Measurements from ENCODE around the gene CRYBG1. TPM values are rescaled to one million over a fixed set of nuclear protein-coding genes. Genes with fewer than 3 reads are reported as not detected.

The CRYBG1 gene
- total RNA-seq, 1 donor from 2014 or later: 0.06 TPM

- Histone ChIP-seq H3K27me3 (no peaks in the 10 kb centered on the region), H3K4me2 (no peak overlapping the region), H3K9me3 (ENCODE audit: low read depth) (no peaks in the 10 kb centered on the region), H3K4me3 (no peak overlapping the region), H3K9ac (no peak overlapping the region), H3K79me2 (ENCODE audit: low read depth) (no peaks in the 10 kb centered on the region), H3K36me3 (no peaks in the 10 kb centered on the region), H3K4me1 (no peaks in the 10 kb centered on the region), H2AFZ (replicated peaks) (no peak overlapping the region), H3F3A (ENCODE audit: low read depth) (no peaks in the 10 kb centered on the region), H3K27ac (no peak overlapping the region), H4K20me1 (ENCODE audit: low read depth) (no peaks in the 10 kb centered on the region)
- Mint-ChIP-seq H3K36me3 (peaks cover 7% of the 10 kb centered on the region), H3K9me3 (no peaks in the 10 kb centered on the region), H3K4me3 (no peak overlapping the region), H3K27ac (no peak overlapping the region), H3K4me1 (no peaks in the 10 kb centered on the region), H3K27me3 (ENCODE audit: insufficient read depth, low read depth) (peaks cover 2% of the 10 kb centered on the region)
- TF ChIP-seq, protein P1, sequence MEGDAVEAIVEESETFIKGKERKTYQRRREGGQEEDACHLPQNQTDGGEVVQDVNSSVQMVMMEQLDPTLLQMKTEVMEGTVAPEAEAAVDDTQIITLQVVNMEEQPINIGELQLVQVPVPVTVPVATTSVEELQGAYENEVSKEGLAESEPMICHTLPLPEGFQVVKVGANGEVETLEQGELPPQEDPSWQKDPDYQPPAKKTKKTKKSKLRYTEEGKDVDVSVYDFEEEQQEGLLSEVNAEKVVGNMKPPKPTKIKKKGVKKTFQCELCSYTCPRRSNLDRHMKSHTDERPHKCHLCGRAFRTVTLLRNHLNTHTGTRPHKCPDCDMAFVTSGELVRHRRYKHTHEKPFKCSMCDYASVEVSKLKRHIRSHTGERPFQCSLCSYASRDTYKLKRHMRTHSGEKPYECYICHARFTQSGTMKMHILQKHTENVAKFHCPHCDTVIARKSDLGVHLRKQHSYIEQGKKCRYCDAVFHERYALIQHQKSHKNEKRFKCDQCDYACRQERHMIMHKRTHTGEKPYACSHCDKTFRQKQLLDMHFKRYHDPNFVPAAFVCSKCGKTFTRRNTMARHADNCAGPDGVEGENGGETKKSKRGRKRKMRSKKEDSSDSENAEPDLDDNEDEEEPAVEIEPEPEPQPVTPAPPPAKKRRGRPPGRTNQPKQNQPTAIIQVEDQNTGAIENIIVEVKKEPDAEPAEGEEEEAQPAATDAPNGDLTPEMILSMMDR (IDR thresholded peaks at IDR 0.05): no peak
- no peak for TF ChIP-seq EZH2 (IDR thresholded peaks at IDR 0.05)
- no peak for DNase-seq (ENCODE audit: low spot score)
Observed at GRCh38 chr6:106620931-106621672, 260.6 kb downstream of the CRYBG1 start.

Small RNAs within 50 kb of the gene (small RNA-seq; reads per million reads assigned to genes)
- gene RF00019 (not detected), gene RNA5SP211 (not detected), gene RNU6-527P (not detected)

Other genes starting within 250 kb of the CRYBG1 start
- 31.7 and 45.0 TPM in 2 replicates for gene ATG5, start 35.0 kb upstream of the CRYBG1 start, total RNA-seq (ENCODE audit: low replicate concordance)

Measured in neural progenitor cell (in vitro differentiated cells).